ENCODE data around the gene CHPF.

The CHPF gene

GRCh38 chr2:219499058-219499307 lies 44.6 kb downstream of the CHPF start:
- TF ChIP-seq Cebpa-rat (IDR thresholded peaks at IDR 0.05): no peak

GRCh38 chr2:219498280-219499057 lies 45.1 kb downstream of the CHPF start, which contains the start of gene GMPPA:
Gene GMPPA, plus strand, starts transcription at chr2:219498891. Its CDS starts 1,085 bp downstream, at chr2:219499976.
- H3K9me3 ChIP-seq (replicated peaks in 1 of 11): no peaks in the 10 kb centered on the region
- TF ChIP-seq Cebpa-rat (IDR thresholded peaks at IDR 0.05): no peak
- H3K36me3 ChIP-seq: peaks cover 0 to 22% (median 3%) of the 10 kb centered on the region in 11 experiments; a peak in 10 of 22 replicates
- peak within 1 kb of the TSS; percentile 90 to 97 (median 94) for H3K4me2 ChIP-seq
- peaks cover 18 to 46% (median 40%) of the 10 kb centered on the region in 10 experiments for H3K4me1 ChIP-seq
- peak within 1 kb of the TSS; percentile 63 to 85 (median 74) for H3K4me3 ChIP-seq
- peak within 1 kb of the TSS; percentile 77 to 90 (median 84) for H3K27ac ChIP-seq
- peaks cover 0 to 24% (median 0%) of the 10 kb centered on the region in 11 experiments; a peak in 5 of 22 replicates for H4K20me1 ChIP-seq
- peak within 1 kb of the TSS; percentile 83 to 95 (median 90) for H3K9ac ChIP-seq
- peaks cover 33 to 46% (median 43%) of the 10 kb centered on the region in 11 experiments for H3K27me3 ChIP-seq

More at GRCh38 chr2:219499058-219499307, 44.6 kb downstream of the CHPF start:
- Histone ChIP-seq H3K9me3 (replicated peaks in 1 of 11) (no peaks in the 10 kb centered on the region), H3K4me1 (peaks cover 18 to 46% (median 40%) of the 10 kb centered on the region in 10 experiments), H4K20me1 (peaks cover 0 to 25% (median 0%) of the 10 kb centered on the region in 11 experiments; a peak in 5 of 22 replicates), H3K36me3 (peaks cover 0 to 27% (median 8%) of the 10 kb centered on the region in 11 experiments; a peak in 11 of 22 replicates), H3K4me2 (peak overlapping the region; percentile 90 to 97 (median 94)), H3K27ac (peak overlapping the region; percentile 77 to 90 (median 84)), H3K4me3 (peak overlapping the region; percentile 63 to 85 (median 74)), H3K27me3 (peaks cover 33 to 45% (median 40%) of the 10 kb centered on the region in 11 experiments), H3K9ac (peak overlapping the region; percentile 83 to 95 (median 90))

GRCh38 chr2:219497495-219498279 lies 45.9 kb downstream of the CHPF start:
- no peaks in the 10 kb centered on the region for H3K9me3 ChIP-seq (replicated peaks in 1 of 11)
- peaks cover 33 to 46% (median 43%) of the 10 kb centered on the region in 11 experiments for H3K27me3 ChIP-seq
- peaks cover 0 to 32% (median 0%) of the 10 kb centered on the region in 11 experiments; a peak in 5 of 22 replicates for H4K20me1 ChIP-seq
- H3K4me1 ChIP-seq: peaks cover 18 to 46% (median 40%) of the 10 kb centered on the region in 10 experiments
- H3K9ac ChIP-seq: peak overlapping the region; percentile 83 to 95 (median 90)
- peak overlapping the region; percentile 63 to 85 (median 74) for H3K4me3 ChIP-seq
- H3K4me2 ChIP-seq: peak overlapping the region; percentile 80 to 96 (median 94)
- peaks cover 0 to 14% (median 0%) of the 10 kb centered on the region in 11 experiments; a peak in 4 of 22 replicates for H3K36me3 ChIP-seq
- peak overlapping the region in 7 of 11 experiments; percentile 7 to 90 (median 59); a peak in 9 of 22 replicates for H3K27ac ChIP-seq
- no peak for TF ChIP-seq Cebpa-rat (IDR thresholded peaks at IDR 0.05)

GRCh38 chr2:219496825-219497494 lies 46.6 kb downstream of the CHPF start:
- Histone ChIP-seq H4K20me1 (peaks cover 0 to 36% (median 0%) of the 10 kb centered on the region in 11 experiments; a peak in 5 of 22 replicates), H3K9ac (no peak overlapping the region), H3K36me3 (peaks cover 0 to 7% (median 0%) of the 10 kb centered on the region in 11 experiments; a peak in 2 of 22 replicates), H3K4me3 (peak overlapping the region in 1 of 10 experiments; percentile 85; a peak in 1 of 20 replicates), H3K27ac (no peak overlapping the region), H3K4me2 (peak overlapping the region in 2 of 11 experiments; percentile 12 to 51; a peak in 3 of 22 replicates), H3K9me3 (replicated peaks in 1 of 11) (no peaks in the 10 kb centered on the region), H3K27me3 (peaks cover 33 to 46% (median 43%) of the 10 kb centered on the region in 11 experiments), H3K4me1 (peaks cover 18 to 46% (median 40%) of the 10 kb centered on the region in 10 experiments)
- TF ChIP-seq Cebpa-rat (IDR thresholded peaks at IDR 0.05): no peak

- no peak overlapping the region for H3K27ac ChIP-seq
- no peak overlapping the region for H3K9ac ChIP-seq
- peaks cover 0 to 36% (median 0%) of the 10 kb centered on the region in 11 experiments; a peak in 5 of 22 replicates for H4K20me1 ChIP-seq
- H3K27me3 ChIP-seq: peaks cover 33 to 46% (median 43%) of the 10 kb centered on the region in 11 experiments
- TF ChIP-seq Cebpa-rat (IDR thresholded peaks at IDR 0.05): no peak
- no peak overlapping the region for H3K4me3 ChIP-seq
- peaks cover 18 to 46% (median 40%) of the 10 kb centered on the region in 10 experiments for H3K4me1 ChIP-seq
- no peaks in the 10 kb centered on the region for H3K9me3 ChIP-seq (replicated peaks in 1 of 11)
- H3K4me2 ChIP-seq: peak overlapping the region in 7 of 11 experiments; percentile 20 to 67 (median 58); a peak in 12 of 22 replicates
- H3K36me3 ChIP-seq: peaks cover 0 to 2% (median 0%) of the 10 kb centered on the region in 11 experiments; a peak in 1 of 22 replicates
Measured at GRCh38 chr2:219496247-219496824, 47.3 kb downstream of the CHPF start.

- H3K9me3 ChIP-seq (replicated peaks in 1 of 11): no peaks in the 10 kb centered on the region
- peak overlapping the region in 8 of 11 experiments; percentile 20 to 67 (median 56); a peak in 16 of 22 replicates for H3K4me2 ChIP-seq
- TF ChIP-seq Cebpa-rat (IDR thresholded peaks at IDR 0.05): no peak
- H4K20me1 ChIP-seq: peaks cover 0 to 36% (median 0%) of the 10 kb centered on the region in 11 experiments; a peak in 5 of 22 replicates
- no peak overlapping the region for H3K27ac ChIP-seq
- H3K4me1 ChIP-seq: peaks cover 18 to 46% (median 40%) of the 10 kb centered on the region in 10 experiments
- H3K36me3 ChIP-seq: no peaks in the 10 kb centered on the region
- H3K27me3 ChIP-seq: peaks cover 33 to 46% (median 43%) of the 10 kb centered on the region in 11 experiments
- no peak overlapping the region for H3K4me3 ChIP-seq
- H3K9ac ChIP-seq: no peak overlapping the region
Measured at GRCh38 chr2:219495531-219496122, 48.0 kb downstream of the CHPF start.

- Histone ChIP-seq H3K27me3 (peaks cover 33 to 46% (median 43%) of the 10 kb centered on the region in 11 experiments), H3K27ac (no peak overlapping the region), H3K9ac (no peak overlapping the region), H3K9me3 (replicated peaks in 1 of 11) (no peaks in the 10 kb centered on the region), H3K4me2 (peak overlapping the region in 6 of 11 experiments; percentile 20 to 67 (median 56); a peak in 8 of 22 replicates), H3K4me1 (peaks cover 15 to 44% (median 37%) of the 10 kb centered on the region in 10 experiments), H3K4me3 (no peak overlapping the region), H3K36me3 (no peaks in the 10 kb centered on the region), H4K20me1 (peaks cover 0 to 36% (median 0%) of the 10 kb centered on the region in 11 experiments; a peak in 5 of 22 replicates)
- TF ChIP-seq Cebpa-rat (IDR thresholded peaks at IDR 0.05): no peak
Measured at GRCh38 chr2:219494952-219495530, 48.6 kb downstream of the CHPF start.
